Parathyroid adenoma (tissue), 2 donors: ENCODE results near the gene PLEKHH1.
A peak's percentile ranks its signal among the peaks of the same experiment; 100 is the strongest.

Experiments used
- H2AFZ ChIP-seq: fragments of 300-600 bp; sonication (generic); one replicate; pipeline ENCODE4 v1.7.0; 2017; ENCODE audit warnings: antibody characterized with exemption, mild to moderate bottlenecking
- H3K27ac ChIP-seq: fragments of 300-600 bp; sonication (generic); one replicate; pipeline ENCODE4 v1.7.0; 2017
- H3K27me3 ChIP-seq: fragments of 300-600 bp; sonication (generic); one replicate; pipeline ENCODE4 v1.7.0; 2017; ENCODE audit warnings: low read length; ENCODE audit not compliant: control insufficient read depth, insufficient read depth
- H3K36me3 ChIP-seq: fragments of 300-600 bp; sonication (generic); one replicate; pipeline ENCODE4 v1.7.0; 2017; ENCODE audit warnings: low read length; ENCODE audit not compliant: control insufficient read depth, insufficient read depth
- H3K4me1 ChIP-seq: fragments of 300-600 bp; sonication (generic); one replicate; pipeline ENCODE4 v1.7.0; 2017; ENCODE audit warnings: control low read depth
- H3K4me2 ChIP-seq: fragments of 300-600 bp; sonication (generic); one replicate; pipeline ENCODE4 v1.7.0; 2017; ENCODE audit warnings: low read length
- H3K4me3 ChIP-seq: fragments of 300-600 bp; sonication (generic); one replicate; pipeline ENCODE4 v1.7.0; 2017; ENCODE audit warnings: low read depth, low read length
- H3K79me2 ChIP-seq: fragments of 300-600 bp; sonication (generic); one replicate; pipeline ENCODE4 v1.7.0; 2017; ENCODE audit warnings: control low read depth
- H3K9ac ChIP-seq: fragments of 300-600 bp; sonication (generic); one replicate; pipeline ENCODE4 v1.7.0; 2017; ENCODE audit warnings: mild to moderate bottlenecking
- H3K9me3 ChIP-seq: fragments of 300-600 bp; sonication (generic); one replicate; pipeline ENCODE4 v1.7.0; 2017; ENCODE audit warnings: low read length; ENCODE audit not compliant: control insufficient read depth
- TF ChIP-seq, protein P1 (sequence below): fragments of 300-600 bp; sonication (generic); IDR thresholded peaks from one replicate; pipeline ENCODE4 v1.7.0; 2017; ENCODE audit warnings: antibody characterized with exemption, mild to moderate bottlenecking
- donor health status: primary hyperparathyroidism.

Gene PLEKHH1

DNA sequence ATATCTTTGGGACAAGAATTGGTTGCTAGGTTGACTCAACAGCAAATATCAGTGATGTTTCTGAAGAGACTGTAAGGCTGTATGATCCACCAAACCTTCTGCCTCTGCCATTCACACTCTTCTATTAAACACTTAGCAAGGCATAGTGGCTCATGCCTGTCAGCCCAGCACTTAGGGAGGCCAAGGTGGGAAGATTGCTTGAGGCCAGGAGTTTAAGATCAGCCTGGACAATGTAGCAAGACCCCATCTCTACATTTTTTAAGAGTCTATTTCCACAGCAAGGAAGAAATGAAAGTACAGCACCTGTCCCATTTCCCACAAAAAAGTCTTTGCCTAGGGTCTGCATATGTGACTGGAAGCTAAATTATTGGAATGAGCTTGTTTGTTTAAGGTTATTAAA, 94.4 kb downstream of the PLEKHH1 start:
- no peak overlapping the region for H3K4me2 ChIP-seq
- H2AFZ ChIP-seq: no peak overlapping the region
- no peaks in the 10 kb centered on the region for H3K9me3 ChIP-seq
- no peak overlapping the region for H3K4me3 ChIP-seq
- H3K27me3 ChIP-seq: no peaks in the 10 kb centered on the region
- H3K79me2 ChIP-seq: peaks cover 28% of the 10 kb centered on the region
- H3K4me1 ChIP-seq: peaks cover 12% of the 10 kb centered on the region
- H3K36me3 ChIP-seq: no peaks in the 10 kb centered on the region
- H3K27ac ChIP-seq: no peak overlapping the region
- TF ChIP-seq, protein P1, sequence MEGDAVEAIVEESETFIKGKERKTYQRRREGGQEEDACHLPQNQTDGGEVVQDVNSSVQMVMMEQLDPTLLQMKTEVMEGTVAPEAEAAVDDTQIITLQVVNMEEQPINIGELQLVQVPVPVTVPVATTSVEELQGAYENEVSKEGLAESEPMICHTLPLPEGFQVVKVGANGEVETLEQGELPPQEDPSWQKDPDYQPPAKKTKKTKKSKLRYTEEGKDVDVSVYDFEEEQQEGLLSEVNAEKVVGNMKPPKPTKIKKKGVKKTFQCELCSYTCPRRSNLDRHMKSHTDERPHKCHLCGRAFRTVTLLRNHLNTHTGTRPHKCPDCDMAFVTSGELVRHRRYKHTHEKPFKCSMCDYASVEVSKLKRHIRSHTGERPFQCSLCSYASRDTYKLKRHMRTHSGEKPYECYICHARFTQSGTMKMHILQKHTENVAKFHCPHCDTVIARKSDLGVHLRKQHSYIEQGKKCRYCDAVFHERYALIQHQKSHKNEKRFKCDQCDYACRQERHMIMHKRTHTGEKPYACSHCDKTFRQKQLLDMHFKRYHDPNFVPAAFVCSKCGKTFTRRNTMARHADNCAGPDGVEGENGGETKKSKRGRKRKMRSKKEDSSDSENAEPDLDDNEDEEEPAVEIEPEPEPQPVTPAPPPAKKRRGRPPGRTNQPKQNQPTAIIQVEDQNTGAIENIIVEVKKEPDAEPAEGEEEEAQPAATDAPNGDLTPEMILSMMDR: no peak
- H3K9ac ChIP-seq: no peak overlapping the region

DNA sequence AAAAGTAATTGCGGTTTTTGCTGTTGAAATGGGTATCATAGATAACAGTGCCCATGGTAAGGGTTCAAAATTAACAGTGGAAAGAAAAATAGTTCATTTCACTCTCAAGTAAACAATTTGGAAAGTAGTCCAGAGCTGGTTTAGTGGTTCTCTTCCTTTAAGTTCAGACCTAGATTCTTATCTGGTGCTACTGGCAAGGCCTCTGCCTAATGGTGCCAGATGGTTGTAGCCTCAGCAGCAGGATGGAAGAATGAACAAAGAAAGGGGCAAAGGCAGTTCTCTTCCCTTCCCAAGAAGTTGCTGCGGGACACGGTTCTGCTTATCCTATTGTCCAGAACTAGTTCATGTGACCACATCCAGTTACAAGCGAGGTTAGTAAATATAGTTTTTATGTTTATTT, 97.1 kb downstream of the PLEKHH1 start:
- Histone ChIP-seq H3K27me3 (no peaks in the 10 kb centered on the region), H3K4me1 (peaks cover 3% of the 10 kb centered on the region), H2AFZ (no peak overlapping the region), H3K9ac (no peak overlapping the region), H3K9me3 (no peaks in the 10 kb centered on the region), H3K36me3 (no peaks in the 10 kb centered on the region), H3K4me3 (no peak overlapping the region), H3K4me2 (no peak overlapping the region), H3K27ac (no peak overlapping the region), H3K79me2 (peaks cover 13% of the 10 kb centered on the region)
- TF ChIP-seq, protein P1: no peak

DNA sequence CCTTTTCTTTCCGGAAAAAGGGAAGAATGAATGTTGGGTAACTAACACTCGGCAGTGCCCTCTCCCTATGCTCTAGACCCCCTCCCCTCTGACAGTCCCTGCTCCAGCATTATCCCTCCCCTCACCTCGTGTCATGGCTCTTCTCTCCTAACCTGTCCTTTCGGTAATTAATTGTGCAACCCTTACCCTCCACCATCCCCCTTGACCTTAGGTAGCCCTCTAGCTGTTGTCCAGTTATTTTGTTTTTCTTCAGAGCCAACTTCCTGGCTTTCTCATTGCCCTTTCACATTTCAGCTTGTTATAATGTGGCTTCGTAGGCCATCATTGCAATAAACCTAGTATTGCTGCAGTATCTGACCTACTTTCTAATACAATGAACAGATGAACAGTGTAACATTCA, 97.8 kb downstream of the PLEKHH1 start:
- Histone ChIP-seq H3K9ac (no peak overlapping the region), H2AFZ (no peak overlapping the region), H3K79me2 (peaks cover 15% of the 10 kb centered on the region), H3K27ac (no peak overlapping the region), H3K36me3 (no peaks in the 10 kb centered on the region), H3K4me1 (peaks cover 4% of the 10 kb centered on the region), H3K4me3 (no peak overlapping the region), H3K9me3 (no peaks in the 10 kb centered on the region), H3K27me3 (no peaks in the 10 kb centered on the region), H3K4me2 (no peak overlapping the region)
- TF ChIP-seq, protein P1: no peak

DNA sequence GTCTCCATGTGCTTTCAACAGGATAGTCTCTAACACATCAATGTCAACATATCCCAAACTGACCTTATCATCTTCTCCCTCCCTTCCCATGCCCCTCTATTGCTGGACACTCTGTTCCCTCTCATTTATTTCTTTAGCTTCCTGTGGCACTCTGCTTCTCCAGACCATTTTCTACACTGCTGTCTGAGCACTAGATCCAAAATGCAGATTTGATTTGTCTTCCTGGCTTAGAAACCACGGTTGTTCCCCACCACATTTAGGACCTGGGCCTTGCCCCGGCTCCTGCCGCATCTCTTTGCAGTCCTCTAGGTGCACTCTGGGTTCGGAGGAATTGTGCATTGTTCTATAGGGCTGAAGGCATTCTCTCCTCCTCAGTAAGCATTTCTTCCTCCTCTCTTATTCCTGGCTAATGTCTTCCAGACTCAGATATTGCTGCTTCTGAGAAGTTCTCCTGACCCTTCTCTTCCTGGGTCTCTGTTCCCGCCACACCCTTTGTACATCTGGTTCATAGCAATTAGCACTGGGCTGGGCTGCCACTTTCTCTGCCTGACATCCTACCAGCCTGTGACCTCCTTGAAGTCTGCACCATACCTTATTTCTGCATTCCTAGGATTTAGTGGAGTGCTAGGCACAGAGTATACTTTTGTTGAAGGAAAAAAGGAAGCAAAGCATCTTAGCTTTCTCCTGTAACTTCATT, 100.5 kb downstream of the PLEKHH1 start:
- no peaks in the 10 kb centered on the region for H3K36me3 ChIP-seq
- H3K4me1 ChIP-seq: peaks cover 14% of the 10 kb centered on the region
- no peaks in the 10 kb centered on the region for H3K9me3 ChIP-seq
- peaks cover 9% of the 10 kb centered on the region for H3K79me2 ChIP-seq
- no peak overlapping the region for H3K27ac ChIP-seq
- no peak overlapping the region for H3K4me2 ChIP-seq
- no peak overlapping the region for H2AFZ ChIP-seq
- TF ChIP-seq, protein P1: no peak
- H3K27me3 ChIP-seq: no peaks in the 10 kb centered on the region
- H3K9ac ChIP-seq: no peak overlapping the region
- no peak overlapping the region for H3K4me3 ChIP-seq

DNA sequence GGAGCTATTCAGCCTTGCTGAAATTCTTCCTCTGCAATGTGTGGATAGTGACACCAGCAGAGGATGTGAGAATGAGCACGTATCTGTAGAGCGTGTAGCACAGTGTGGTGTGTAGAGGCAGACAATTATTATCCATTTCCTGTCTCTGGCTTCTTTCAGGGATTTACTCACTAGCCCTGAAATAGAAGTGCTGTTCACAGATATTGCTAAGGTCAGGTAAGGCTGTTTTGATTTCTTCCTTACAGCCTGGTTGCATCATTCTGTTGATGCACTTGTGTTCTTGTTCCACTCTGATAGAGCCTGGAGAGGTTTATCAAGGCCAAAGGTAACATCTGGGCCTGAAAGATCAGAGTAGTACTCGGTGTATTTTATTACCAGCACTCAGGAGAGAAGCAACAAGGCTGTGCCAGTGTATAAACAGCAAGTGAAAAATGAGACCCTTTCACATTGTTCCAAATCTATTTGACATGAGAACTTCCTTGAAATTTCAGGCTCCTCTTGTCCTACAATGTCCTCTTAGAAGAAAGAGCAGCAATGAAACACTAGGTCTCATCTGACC, 103.3 kb downstream of the PLEKHH1 start:
- no peak overlapping the region for H3K9ac ChIP-seq
- H3K27me3 ChIP-seq: no peaks in the 10 kb centered on the region
- peak overlapping the region; percentile 47 for H3K4me2 ChIP-seq
- TF ChIP-seq, protein P1: no peak
- peak overlapping the region; percentile 83 for H3K27ac ChIP-seq
- peak overlapping the region; percentile 24 for H3K4me3 ChIP-seq
- no peak overlapping the region for H2AFZ ChIP-seq
- peaks cover 12% of the 10 kb centered on the region for H3K4me1 ChIP-seq
- no peaks in the 10 kb centered on the region for H3K36me3 ChIP-seq
- H3K79me2 ChIP-seq: peaks cover 9% of the 10 kb centered on the region
- no peaks in the 10 kb centered on the region for H3K9me3 ChIP-seq
